Astrocyte (in vitro differentiated cells and primary cell): ENCODE data around the gene SLC44A3. TPM values are rescaled to one million over a fixed set of nuclear protein-coding genes. Genes with fewer than 3 reads are reported as not detected.

Experiments used
- DNase-seq: peaks from one replicate; pipeline ENCODE4 v3.0.0-alpha.2; 2010; ENCODE audit warnings: low read depth
- FAIRE-seq: peaks from 2 replicates; lab custom pipeline; 2011; peaks lifted over from hg19 to GRCh38; lab: Jason Lieb, UNC
- H2AFZ ChIP-seq: 2 replicates; pipeline ENCODE4 v1.6.0; 2012; ENCODE audit warnings: low read depth, low read length, inconsistent platforms
- H3K27ac ChIP-seq: 2 replicates; pipeline ENCODE4 v1.5.1; 2011; ENCODE audit warnings: low read depth, low read length, inconsistent platforms
- H3K27me3 ChIP-seq: 2 replicates; pipeline ENCODE4 v1.6.0; 2011; ENCODE audit warnings: low read length, inconsistent platforms; ENCODE audit not compliant: insufficient read depth
- H3K36me3 ChIP-seq: 2 replicates; pipeline ENCODE4 v1.5.1; 2011; ENCODE audit warnings: low read length, inconsistent platforms; ENCODE audit not compliant: insufficient read depth
- H3K4me1 ChIP-seq: 2 replicates; pipeline ENCODE4 v1.5.1; 2011; ENCODE audit warnings: low read length, inconsistent platforms; ENCODE audit not compliant: insufficient read depth
- H3K4me2 ChIP-seq: 2 replicates; pipeline ENCODE4 v1.6.0; 2012; ENCODE audit warnings: low read length, inconsistent platforms
- H3K4me3 ChIP-seq: 2 replicates; pipeline ENCODE4 v1.5.1; 2011; ENCODE audit warnings: low read depth, mild to moderate bottlenecking, low read length, inconsistent platforms; ENCODE audit not compliant: insufficient read depth
- H3K79me2 ChIP-seq: 2 replicates; pipeline ENCODE4 v1.6.0; 2012; ENCODE audit warnings: mild to moderate bottlenecking, low read length, inconsistent platforms; ENCODE audit not compliant: insufficient read depth
- H3K9ac ChIP-seq: 2 replicates; pipeline ENCODE4 v1.6.0; 2012; ENCODE audit warnings: mild to moderate bottlenecking, low read length, inconsistent platforms
- H3K9me3 ChIP-seq: 2 replicates; pipeline ENCODE4 v1.5.1; 2012; ENCODE audit warnings: low read depth, mild to moderate bottlenecking, low read length, inconsistent platforms; ENCODE audit not compliant: insufficient read depth
- H4K20me1 ChIP-seq: 2 replicates; pipeline ENCODE4 v1.6.0; 2012; ENCODE audit warnings: low read length, inconsistent platforms; ENCODE audit not compliant: insufficient read depth
- H3K27ac Mint-ChIP-seq: one replicate; pipeline ENCODE4 v1.8.0; 2021; ENCODE audit warnings: mild to moderate bottlenecking, mixed read lengths; ENCODE audit not compliant: unreplicated experiment
- H3K27me3 Mint-ChIP-seq: one replicate; pipeline ENCODE4 v1.8.0; 2021; ENCODE audit warnings: low read depth, mixed read lengths; ENCODE audit not compliant: unreplicated experiment
- H3K36me3 Mint-ChIP-seq: one replicate; pipeline ENCODE4 v1.8.0; 2021; ENCODE audit warnings: low read depth, mixed read lengths; ENCODE audit not compliant: unreplicated experiment
- H3K4me1 Mint-ChIP-seq: one replicate; pipeline ENCODE4 v1.8.0; 2021; ENCODE audit warnings: low read depth, mixed read lengths; ENCODE audit not compliant: unreplicated experiment
- H3K4me3 Mint-ChIP-seq: one replicate; pipeline ENCODE4 v1.8.0; 2021; ENCODE audit warnings: mild to moderate bottlenecking, moderate library complexity, mixed read lengths; ENCODE audit not compliant: unreplicated experiment
- H3K9me3 Mint-ChIP-seq: one replicate; pipeline ENCODE4 v1.8.0; 2021; ENCODE audit warnings: mild to moderate bottlenecking, mixed read lengths; ENCODE audit not compliant: unreplicated experiment
- EZH2 ChIP-seq: IDR thresholded peaks from 2 replicates; pipeline ENCODE4 v1.6.1; 2012; ENCODE audit warnings: mild to moderate bottlenecking, low read length, inconsistent platforms; ENCODE audit not compliant: insufficient read depth
- total RNA-seq: library from RNA; stranded (reverse); gene quantifications from 2 replicates; pipeline ENCODE4 v1.2.1, GENCODE V29; 2021
- TF ChIP-seq, protein P1 (sequence below): IDR thresholded peaks from 2 replicates; pipeline ENCODE4 v1.5.1; 2011; ENCODE audit warnings: low read depth, mild to moderate bottlenecking, inconsistent platforms, low read length, moderate library complexity; ENCODE audit not compliant: insufficient read depth

SLC44A3 gene
- total RNA-seq, 1 donor from 2014 or later, result 3.7 TPM

DNA sequence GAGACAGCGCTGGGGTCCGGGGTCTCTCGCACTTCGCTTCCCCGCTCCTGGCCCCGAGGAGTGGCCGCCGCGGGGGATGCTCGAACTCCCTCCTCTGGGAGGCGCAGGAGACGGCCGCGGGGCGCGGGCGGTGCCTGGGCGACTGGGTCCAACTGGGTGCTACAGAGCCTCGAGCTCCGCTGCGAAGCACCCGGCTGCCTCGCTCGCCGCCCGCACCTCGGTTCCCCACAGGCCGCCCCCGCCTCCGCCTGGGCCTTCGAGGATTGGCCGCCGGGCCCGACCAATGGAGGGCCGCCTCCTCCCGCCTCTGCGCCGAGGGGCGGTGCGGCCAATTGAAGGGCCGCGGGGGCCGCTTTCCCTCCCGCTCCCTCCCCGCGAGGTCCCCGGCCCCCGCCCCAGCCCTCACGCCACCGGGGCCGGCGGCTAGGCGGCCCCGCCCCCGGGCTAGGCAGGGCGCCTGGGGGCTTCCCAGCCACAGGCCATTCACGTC lies 106.8 kb downstream of the SLC44A3 start, which contains the start of gene CNN3:
Gene CNN3 (minus strand): TSS at position 196 of the 490 bp plus-strand sequence. CDS start 216 bp downstream, outside the sequence.
- Histone ChIP-seq H3K27ac (peak within 1 kb of the TSS; percentile 100), H3K9me3 (no peaks in the 10 kb centered on the region), H4K20me1 (peaks cover 42% of the 10 kb centered on the region), H3K36me3 (peaks cover 2% of the 10 kb centered on the region), H3K79me2 (peaks cover 81% of the 10 kb centered on the region), H3K4me1 (peaks cover 40% of the 10 kb centered on the region), H3K4me3 (peak within 1 kb of the TSS; percentile 100), H3K27me3 (no peaks in the 10 kb centered on the region), H3K4me2 (peak within 1 kb of the TSS; percentile 97), H3K9ac (peak within 1 kb of the TSS; percentile 100), H2AFZ (peak within 1 kb of the TSS; percentile 65)
- Mint-ChIP-seq H3K4me3 (peak within 1 kb of the TSS; percentile 95), H3K36me3 (peaks cover 15% of the 10 kb centered on the region), H3K27ac (peak within 1 kb of the TSS; percentile 96), H3K4me1 (peaks cover 38% of the 10 kb centered on the region), H3K27me3 (no peaks in the 10 kb centered on the region), H3K9me3 (no peaks in the 10 kb centered on the region)
- no peak for FAIRE-seq
- TF ChIP-seq EZH2, result no peak
- TF ChIP-seq, protein P1, sequence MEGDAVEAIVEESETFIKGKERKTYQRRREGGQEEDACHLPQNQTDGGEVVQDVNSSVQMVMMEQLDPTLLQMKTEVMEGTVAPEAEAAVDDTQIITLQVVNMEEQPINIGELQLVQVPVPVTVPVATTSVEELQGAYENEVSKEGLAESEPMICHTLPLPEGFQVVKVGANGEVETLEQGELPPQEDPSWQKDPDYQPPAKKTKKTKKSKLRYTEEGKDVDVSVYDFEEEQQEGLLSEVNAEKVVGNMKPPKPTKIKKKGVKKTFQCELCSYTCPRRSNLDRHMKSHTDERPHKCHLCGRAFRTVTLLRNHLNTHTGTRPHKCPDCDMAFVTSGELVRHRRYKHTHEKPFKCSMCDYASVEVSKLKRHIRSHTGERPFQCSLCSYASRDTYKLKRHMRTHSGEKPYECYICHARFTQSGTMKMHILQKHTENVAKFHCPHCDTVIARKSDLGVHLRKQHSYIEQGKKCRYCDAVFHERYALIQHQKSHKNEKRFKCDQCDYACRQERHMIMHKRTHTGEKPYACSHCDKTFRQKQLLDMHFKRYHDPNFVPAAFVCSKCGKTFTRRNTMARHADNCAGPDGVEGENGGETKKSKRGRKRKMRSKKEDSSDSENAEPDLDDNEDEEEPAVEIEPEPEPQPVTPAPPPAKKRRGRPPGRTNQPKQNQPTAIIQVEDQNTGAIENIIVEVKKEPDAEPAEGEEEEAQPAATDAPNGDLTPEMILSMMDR, result no peak
- peak; percentile 89 for DNase-seq

DNA sequence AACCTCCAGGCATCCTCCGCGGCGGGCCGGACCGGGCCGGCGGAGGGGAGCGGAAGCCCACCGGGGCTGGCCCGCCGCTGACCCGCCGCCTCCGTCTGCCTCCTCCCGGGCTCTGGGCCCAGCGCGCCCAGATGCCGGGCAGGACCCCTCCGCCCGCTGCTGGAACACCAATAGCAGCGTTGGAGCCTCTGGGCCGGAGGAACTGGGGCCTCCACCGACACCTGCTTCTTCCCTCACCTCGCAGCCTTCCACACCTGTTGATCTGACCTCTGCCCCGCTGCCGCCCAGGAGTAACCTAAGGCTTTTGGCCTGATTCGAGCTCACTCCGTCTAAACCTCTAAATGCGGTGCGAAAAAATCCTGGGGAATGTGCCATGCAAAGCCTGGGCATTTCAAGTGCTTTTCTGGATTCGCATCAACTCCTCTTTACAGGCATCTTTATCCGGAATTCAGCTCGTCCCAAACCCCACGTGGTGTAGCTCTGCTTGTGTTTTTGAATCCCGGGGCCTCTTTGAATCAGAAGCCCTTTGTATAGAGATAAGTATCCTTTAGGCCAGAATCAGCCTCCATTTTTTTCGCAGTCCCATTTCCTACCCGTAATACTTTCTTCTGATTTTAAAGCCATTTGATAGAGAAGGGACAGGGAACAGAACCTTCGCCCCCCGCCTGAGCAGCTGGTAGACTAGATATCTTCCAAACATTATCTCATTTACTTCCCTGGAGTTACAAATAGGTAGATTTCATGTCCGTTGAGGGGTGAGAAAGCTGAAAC lies 107.4 kb downstream of the SLC44A3 start:
- H3K27ac ChIP-seq, result peak overlapping the region; percentile 85
- peaks cover 35% of the 10 kb centered on the region for H3K4me1 ChIP-seq
- H3K4me2 ChIP-seq, result peak overlapping the region; percentile 97
- peak overlapping the region; percentile 90 for H3K27ac Mint-ChIP-seq
- no peaks in the 10 kb centered on the region for H3K9me3 ChIP-seq
- peaks cover 75% of the 10 kb centered on the region for H3K79me2 ChIP-seq
- peak overlapping the region; percentile 62 for H3K4me3 ChIP-seq
- peak overlapping the region; percentile 89 for H3K9ac ChIP-seq
- peak overlapping the region; percentile 65 for H2AFZ ChIP-seq
- H3K4me1 Mint-ChIP-seq, result peaks cover 35% of the 10 kb centered on the region
- H3K9me3 Mint-ChIP-seq, result no peaks in the 10 kb centered on the region
- TF ChIP-seq, protein P1, result no peak
- no peak for TF ChIP-seq EZH2
- H3K36me3 Mint-ChIP-seq, result peaks cover 15% of the 10 kb centered on the region
- H4K20me1 ChIP-seq, result peaks cover 36% of the 10 kb centered on the region
- no peaks in the 10 kb centered on the region for H3K36me3 ChIP-seq
- H3K27me3 Mint-ChIP-seq, result no peaks in the 10 kb centered on the region
- FAIRE-seq, result no peak
- no peaks in the 10 kb centered on the region for H3K27me3 ChIP-seq
- DNase-seq, result peak; percentile 58
- H3K4me3 Mint-ChIP-seq, result peak overlapping the region; percentile 91
